A673 (cell line): ENCODE results near the gene BATF. TPM values are rescaled to one million over a fixed set of nuclear protein-coding genes. Genes with fewer than 3 reads are reported as not detected.

Experiments
- BruUV-seq: library from RNA; stranded (reverse); fragments of 400-500 nt; replicated peaks from 2 replicates; lab custom pipeline; 2021; lab: Mats Ljungman, UMichigan
- CTCF ChIA-PET: fragments of 300-600 bp; sonication (Branson Sonifier 250); formaldehyde crosslinking; loops from one replicate; lab custom pipeline; 2022; ENCODE audit warnings: antibody characterized with exemption; lab: Charles Lee
- POLR2A ChIA-PET: fragments of 300-600 bp; sonication (Branson Sonifier 250); formaldehyde crosslinking; loops from one replicate; lab custom pipeline; 2022; ENCODE audit warnings: antibody characterized with exemption; ENCODE audit not compliant: low non-redundant PET; lab: Charles Lee
- DNase-seq: peaks from one replicate; pipeline ENCODE4 v3.0.0-alpha.2; 2015; ENCODE audit warnings: low spot score
- H3K27ac ChIP-seq: fragments of 200-600 bp; sonication (generic); 2 replicates; pipeline ENCODE4 v1.5.1; 2016; ENCODE audit warnings: mixed run types, low read depth, mild to moderate bottlenecking, mixed read lengths, antibody characterized with exemption, low read length; ENCODE audit not compliant: poor library complexity, severe bottlenecking
- H3K27me3 ChIP-seq: fragments of 200-600 bp; sonication (generic); replicated peaks from 2 replicates; pipeline ENCODE4 v1.6.1; 2017; ENCODE audit warnings: mixed run types, low read depth, mild to moderate bottlenecking, mixed read lengths, antibody characterized with exemption, low read length; ENCODE audit not compliant: insufficient read depth, poor library complexity
- H3K36me3 ChIP-seq: fragments of 200-600 bp; sonication (generic); 2 replicates; pipeline ENCODE4 v1.6.1; 2016; ENCODE audit warnings: mixed run types, mild to moderate bottlenecking, mixed read lengths, antibody characterized with exemption, low read length; ENCODE audit not compliant: insufficient read depth, poor library complexity, severe bottlenecking
- H3K4me1 ChIP-seq: fragments of 200-600 bp; sonication (generic); 2 replicates; pipeline ENCODE4 v1.6.1; 2017; ENCODE audit warnings: mixed run types, mild to moderate bottlenecking, mixed read lengths, antibody characterized with exemption, low read length; ENCODE audit not compliant: insufficient read depth, poor library complexity, severe bottlenecking
- H3K4me3 ChIP-seq: fragments of 200-600 bp; sonication (generic); 2 replicates; pipeline ENCODE4 v1.5.1; 2016; ENCODE audit warnings: low read depth, mixed run types, mild to moderate bottlenecking, mixed read lengths, low read length; ENCODE audit not compliant: poor library complexity, severe bottlenecking
- H3K9me3 ChIP-seq: fragments of 200-600 bp; sonication (generic); 2 replicates; pipeline ENCODE4 v1.6.1; 2016; ENCODE audit warnings: mixed run types, low read depth, mild to moderate bottlenecking, mixed read lengths, antibody characterized with exemption, low read length; ENCODE audit not compliant: poor library complexity, severe bottlenecking
- EZH2 ChIP-seq: fragments of 200-600 bp; sonication (generic); IDR thresholded peaks from 2 replicates; pipeline ENCODE4 v1.6.1; 2017; ENCODE audit warnings: borderline replicate concordance, low read depth, mild to moderate bottlenecking, mixed read lengths, antibody characterized with exemption, low read length; ENCODE audit not compliant: poor library complexity, severe bottlenecking
- intact Hi-C: fragments of 100-400 bp; cut with micrococcal nuclease; formaldehyde crosslinking; loops from one replicate; pipeline ENCODE4 v1.10.0; 2022; ENCODE audit not compliant: unreplicated experiment
- total RNA-seq: library from RNA; stranded (reverse); gene quantifications from 2 replicates; pipeline ENCODE4 v1.2.3, GENCODE V29; 2021
- TF ChIP-seq, protein P1 (sequence below): fragments of 300-800, 200-600 bp; sonication (generic); conservative IDR thresholded peaks from 2 replicates; pipeline ENCODE4 v1.5.1; 2017; ENCODE audit warnings: low read depth, mild to moderate bottlenecking, antibody characterized with exemption, low read length, moderate library complexity, mixed read lengths

BATF gene
- total RNA-seq, 1 experiment from 2014 or later, result not detected

DNA sequence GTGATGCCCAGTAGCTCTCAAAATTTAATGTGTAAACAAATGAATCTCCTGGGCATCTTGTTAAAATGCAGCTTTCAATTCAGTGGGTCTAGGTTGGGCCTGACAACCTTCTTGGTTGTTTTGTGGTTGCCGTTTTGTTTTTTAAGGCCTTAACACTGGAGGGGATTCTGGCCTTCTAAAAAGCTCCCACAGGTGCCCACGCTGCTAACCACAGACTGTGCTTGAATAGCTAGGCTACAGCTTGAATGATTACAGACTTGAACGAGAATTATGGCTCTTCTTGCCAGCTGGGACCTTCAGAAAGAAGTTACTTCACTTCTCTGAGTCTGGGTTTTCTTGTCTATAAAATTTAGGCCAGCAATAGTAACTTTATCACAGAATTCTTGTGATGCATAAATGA is 54.8 kb downstream of the BATF start:
- no peaks in the 10 kb centered on the region for H3K9me3 ChIP-seq
- ChIA-PET CTCF (interaction anchor here (1.0 to 2.1 kb wide), 3 partner anchors 16 to 406 kb away, joined by 3 to 7 read pairs (median 6); no protein-coding TSS in a partner anchor), POLR2A (interaction anchor here (0.6 kb wide), 1 partner anchor 19 kb away, joined by 3 read pairs; no protein-coding TSS in a partner anchor)
- peaks cover 6% of the 10 kb centered on the region for H3K4me1 ChIP-seq
- intact Hi-C loops, result loop anchor here (5.0 kb wide), 2 partner anchors 75 to 405 kb away; partner anchors contain the start of gene TGFB3
- TF ChIP-seq EZH2, result no peak
- H3K27ac ChIP-seq, result no peak overlapping the region
- H3K36me3 ChIP-seq, result no peaks in the 10 kb centered on the region
- DNase-seq, result no peak
- H3K4me3 ChIP-seq, result no peak overlapping the region
- no TSS peak for BruUV-seq
- H3K27me3 ChIP-seq, result peaks cover 10% of the 10 kb centered on the region

DNA sequence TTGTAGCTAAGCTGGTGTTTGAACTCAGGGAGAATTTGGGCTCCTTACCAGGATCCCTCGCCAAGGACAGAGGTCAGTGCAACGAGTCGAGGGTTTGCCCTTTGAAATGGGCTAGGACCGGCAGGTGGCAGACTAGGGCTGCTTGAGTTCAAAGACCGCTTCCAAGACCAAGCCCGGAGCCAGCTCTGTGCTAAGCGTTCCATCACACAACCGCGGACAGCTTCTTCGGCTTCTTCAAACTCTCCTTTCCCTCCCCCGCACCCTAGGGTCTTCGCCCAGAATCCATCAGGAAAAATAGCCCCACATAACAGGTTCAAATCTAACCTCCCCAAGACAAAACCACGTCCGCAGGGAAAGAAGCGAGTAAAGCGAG is 55.4 kb downstream of the BATF start:
- intact Hi-C loops, result loop anchor here (5.0 kb wide), 2 partner anchors 75 to 405 kb away; partner anchors contain the start of gene TGFB3
- Histone ChIP-seq H3K4me1 (peaks cover 6% of the 10 kb centered on the region), H3K27me3 (peaks cover 10% of the 10 kb centered on the region), H3K9me3 (no peaks in the 10 kb centered on the region), H3K4me3 (peak overlapping the region; percentile 42), H3K36me3 (no peaks in the 10 kb centered on the region), H3K27ac (no peak overlapping the region)
- TF ChIP-seq, protein P1, sequence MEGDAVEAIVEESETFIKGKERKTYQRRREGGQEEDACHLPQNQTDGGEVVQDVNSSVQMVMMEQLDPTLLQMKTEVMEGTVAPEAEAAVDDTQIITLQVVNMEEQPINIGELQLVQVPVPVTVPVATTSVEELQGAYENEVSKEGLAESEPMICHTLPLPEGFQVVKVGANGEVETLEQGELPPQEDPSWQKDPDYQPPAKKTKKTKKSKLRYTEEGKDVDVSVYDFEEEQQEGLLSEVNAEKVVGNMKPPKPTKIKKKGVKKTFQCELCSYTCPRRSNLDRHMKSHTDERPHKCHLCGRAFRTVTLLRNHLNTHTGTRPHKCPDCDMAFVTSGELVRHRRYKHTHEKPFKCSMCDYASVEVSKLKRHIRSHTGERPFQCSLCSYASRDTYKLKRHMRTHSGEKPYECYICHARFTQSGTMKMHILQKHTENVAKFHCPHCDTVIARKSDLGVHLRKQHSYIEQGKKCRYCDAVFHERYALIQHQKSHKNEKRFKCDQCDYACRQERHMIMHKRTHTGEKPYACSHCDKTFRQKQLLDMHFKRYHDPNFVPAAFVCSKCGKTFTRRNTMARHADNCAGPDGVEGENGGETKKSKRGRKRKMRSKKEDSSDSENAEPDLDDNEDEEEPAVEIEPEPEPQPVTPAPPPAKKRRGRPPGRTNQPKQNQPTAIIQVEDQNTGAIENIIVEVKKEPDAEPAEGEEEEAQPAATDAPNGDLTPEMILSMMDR, result peak; percentile 52
- no peak for TF ChIP-seq EZH2
- BruUV-seq, result no TSS peak
- ChIA-PET POLR2A (no interaction called here), CTCF (interaction anchor here (0.6 to 2.1 kb wide), 4 partner anchors 16 to 405 kb away, joined by 3 to 7 read pairs (median 4); no protein-coding TSS in a partner anchor)
- peak; percentile 50 for DNase-seq

- H3K36me3 ChIP-seq, result no peaks in the 10 kb centered on the region
- H3K9me3 ChIP-seq, result no peaks in the 10 kb centered on the region
- peak; percentile 43 for DNase-seq
- intact Hi-C loops, result loop anchor here (5.0 kb wide), 2 partner anchors 74 to 404 kb away; partner anchors contain the start of gene TGFB3
- peak within 1 kb of the TSS; percentile 42 for H3K4me3 ChIP-seq
- no peak within 1 kb of the TSS for H3K27ac ChIP-seq
- ChIA-PET CTCF (interaction anchor here (0.6 to 2.1 kb wide), 3 partner anchors 76 to 404 kb away, joined by 3 to 7 read pairs (median 3); no protein-coding TSS in a partner anchor), POLR2A (no interaction called here)
- BruUV-seq, result no TSS peak
- TF ChIP-seq, protein P1, result no peak
- TF ChIP-seq EZH2, result no peak
- H3K27me3 ChIP-seq, result peaks cover 10% of the 10 kb centered on the region
- H3K4me1 ChIP-seq, result peaks cover 6% of the 10 kb centered on the region
Observed at GRCh38 chr14:75578102-75578785, 56.0 kb downstream of the BATF start, which contains the start of gene FLVCR2. TSS of gene FLVCR2 (plus strand) at chr14:75578620. CDS start at chr14:75578973, 353 bp downstream.
